ENCODE measurements around the gene ANKRD44. TPM values are rescaled to one million over a fixed set of nuclear protein-coding genes. Genes with fewer than 3 reads are reported as not detected.
A peak's percentile ranks its signal among the peaks of the same experiment; 100 is the strongest.

ANKRD44 gene
- total RNA-seq, 2 donors from 2014 or later = 7.0 to 10.1 TPM

DNA sequence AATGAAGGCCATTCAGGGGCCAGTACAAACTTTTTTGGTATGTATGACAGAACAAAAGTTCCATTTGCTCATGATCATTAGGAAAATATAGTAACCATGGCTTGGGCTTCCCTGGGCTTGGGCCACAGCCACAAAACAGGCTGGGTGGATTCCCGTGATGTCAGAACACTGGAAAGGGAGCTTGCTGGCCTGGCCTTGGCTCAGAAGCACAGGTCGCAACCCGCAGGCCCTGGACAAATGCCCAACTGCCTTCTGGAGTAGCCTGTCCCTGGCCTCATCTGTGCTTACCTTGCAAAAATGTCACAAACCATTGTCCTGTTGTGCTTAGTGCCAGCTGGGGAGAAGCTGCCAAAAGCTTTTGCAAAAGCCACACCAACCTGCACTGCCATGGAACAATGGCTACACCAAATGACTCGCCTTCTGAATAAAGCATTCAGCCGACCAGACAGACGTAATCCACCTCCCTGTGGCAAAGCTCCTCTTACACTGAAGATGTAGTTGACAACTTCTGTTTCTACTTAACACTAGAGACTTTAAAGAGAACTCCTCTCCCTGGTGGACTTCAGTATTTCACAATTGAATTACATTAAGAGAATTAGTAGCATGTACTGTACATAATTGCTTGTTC, 125.5 kb downstream of the ANKRD44 start:
- H3K36me3 ChIP-seq = no peaks in the 10 kb centered on the region
- no peak overlapping the region for H3K4me3 ChIP-seq
- no peaks in the 10 kb centered on the region for H3K9me3 ChIP-seq
- peak; percentile 88 for DNase-seq (ENCODE audit: low spot score)
- H3K27ac ChIP-seq = peak overlapping the region; percentile 6 to 41
- TF ChIP-seq, protein P1, sequence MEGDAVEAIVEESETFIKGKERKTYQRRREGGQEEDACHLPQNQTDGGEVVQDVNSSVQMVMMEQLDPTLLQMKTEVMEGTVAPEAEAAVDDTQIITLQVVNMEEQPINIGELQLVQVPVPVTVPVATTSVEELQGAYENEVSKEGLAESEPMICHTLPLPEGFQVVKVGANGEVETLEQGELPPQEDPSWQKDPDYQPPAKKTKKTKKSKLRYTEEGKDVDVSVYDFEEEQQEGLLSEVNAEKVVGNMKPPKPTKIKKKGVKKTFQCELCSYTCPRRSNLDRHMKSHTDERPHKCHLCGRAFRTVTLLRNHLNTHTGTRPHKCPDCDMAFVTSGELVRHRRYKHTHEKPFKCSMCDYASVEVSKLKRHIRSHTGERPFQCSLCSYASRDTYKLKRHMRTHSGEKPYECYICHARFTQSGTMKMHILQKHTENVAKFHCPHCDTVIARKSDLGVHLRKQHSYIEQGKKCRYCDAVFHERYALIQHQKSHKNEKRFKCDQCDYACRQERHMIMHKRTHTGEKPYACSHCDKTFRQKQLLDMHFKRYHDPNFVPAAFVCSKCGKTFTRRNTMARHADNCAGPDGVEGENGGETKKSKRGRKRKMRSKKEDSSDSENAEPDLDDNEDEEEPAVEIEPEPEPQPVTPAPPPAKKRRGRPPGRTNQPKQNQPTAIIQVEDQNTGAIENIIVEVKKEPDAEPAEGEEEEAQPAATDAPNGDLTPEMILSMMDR (IDR thresholded peaks at IDR 0.05) = no peak
- H3K4me1 ChIP-seq = peaks cover 0 to 14% of the 10 kb centered on the region in 2 donors
- H3K27me3 ChIP-seq = no peaks in the 10 kb centered on the region

DNA sequence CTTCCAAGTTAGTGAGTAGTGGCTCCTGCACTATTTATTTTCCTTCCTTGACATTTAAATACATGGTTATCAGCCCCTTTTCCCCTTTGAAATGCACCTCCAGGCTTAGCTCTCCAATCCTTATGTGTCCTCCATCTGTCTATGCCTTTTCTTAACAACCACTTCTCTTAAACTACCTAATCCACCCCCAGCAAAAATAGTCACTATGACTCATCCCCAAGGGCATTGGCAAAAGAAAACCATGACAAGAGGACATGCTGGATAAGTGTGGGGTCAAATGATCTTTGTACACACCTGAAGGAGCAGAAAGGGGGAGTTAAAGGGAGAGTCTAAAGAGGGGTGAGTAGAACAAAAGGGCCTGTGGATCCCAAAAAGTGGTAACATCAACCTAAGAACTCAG, 127.2 kb downstream of the ANKRD44 start:
- Histone ChIP-seq H3K9me3 (no peaks in the 10 kb centered on the region), H3K27me3 (no peaks in the 10 kb centered on the region), H3K4me3 (no peak overlapping the region), H3K27ac (no peak overlapping the region), H3K36me3 (no peaks in the 10 kb centered on the region), H3K4me1 (peaks cover 0 to 21% of the 10 kb centered on the region in 2 donors)
- TF ChIP-seq, protein P1 (IDR thresholded peaks at IDR 0.05) = no peak
- DNase-seq (ENCODE audit: low spot score) = no peak

DNA sequence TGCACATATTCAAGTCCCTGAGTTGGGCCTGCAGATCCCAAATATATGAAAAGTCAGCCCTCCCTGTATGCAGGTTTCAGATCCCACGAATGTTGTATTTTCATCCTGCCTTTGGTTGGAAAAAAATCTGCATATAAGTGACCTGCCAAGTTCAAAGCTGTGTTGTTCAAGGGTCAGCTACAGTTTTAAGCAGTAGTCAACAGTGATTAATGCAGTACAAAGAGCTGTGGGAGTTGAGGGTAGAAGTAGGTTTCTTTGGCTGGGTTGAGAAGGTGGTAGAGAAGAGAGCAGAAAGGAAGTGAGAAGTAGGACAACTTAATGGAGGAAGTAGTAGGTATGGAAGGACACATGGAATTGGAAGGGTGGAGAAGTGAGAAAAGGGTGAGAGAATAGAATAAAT, 127.9 kb downstream of the ANKRD44 start:
- H3K36me3 ChIP-seq = no peaks in the 10 kb centered on the region
- TF ChIP-seq, protein P1 (IDR thresholded peaks at IDR 0.05) = no peak
- no peaks in the 10 kb centered on the region for H3K27me3 ChIP-seq
- H3K4me1 ChIP-seq = peaks cover 0 to 21% of the 10 kb centered on the region in 2 donors
- H3K9me3 ChIP-seq = no peaks in the 10 kb centered on the region
- no peak overlapping the region for H3K27ac ChIP-seq
- no peak for DNase-seq (ENCODE audit: low spot score)
- H3K4me3 ChIP-seq = no peak overlapping the region

DNA sequence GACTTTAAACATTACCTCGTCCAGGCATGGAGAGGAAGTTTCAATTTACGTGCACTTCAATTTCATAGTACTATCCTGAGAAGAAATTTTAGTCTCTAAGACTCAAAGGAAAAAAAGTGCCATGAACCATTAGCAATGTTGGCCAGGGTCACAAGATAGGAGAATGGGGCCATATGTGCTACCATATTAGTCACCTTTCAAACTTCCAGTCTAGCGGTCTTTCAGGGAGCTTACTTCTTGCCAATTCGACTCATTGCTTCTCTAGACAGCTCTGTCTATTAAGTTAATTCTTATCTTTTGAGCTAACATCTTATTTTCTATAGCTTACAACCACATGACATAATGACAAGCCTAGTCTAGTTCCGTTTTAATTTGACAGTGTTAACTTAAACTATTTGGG, 129.1 kb downstream of the ANKRD44 start:
- Histone ChIP-seq H3K36me3 (no peaks in the 10 kb centered on the region), H3K4me3 (no peak overlapping the region), H3K27ac (no peak overlapping the region), H3K4me1 (peaks cover 0 to 21% of the 10 kb centered on the region in 2 donors), H3K9me3 (no peaks in the 10 kb centered on the region), H3K27me3 (no peaks in the 10 kb centered on the region)
- DNase-seq (ENCODE audit: low spot score) = no peak
- TF ChIP-seq, protein P1 (IDR thresholded peaks at IDR 0.05) = no peak

DNA sequence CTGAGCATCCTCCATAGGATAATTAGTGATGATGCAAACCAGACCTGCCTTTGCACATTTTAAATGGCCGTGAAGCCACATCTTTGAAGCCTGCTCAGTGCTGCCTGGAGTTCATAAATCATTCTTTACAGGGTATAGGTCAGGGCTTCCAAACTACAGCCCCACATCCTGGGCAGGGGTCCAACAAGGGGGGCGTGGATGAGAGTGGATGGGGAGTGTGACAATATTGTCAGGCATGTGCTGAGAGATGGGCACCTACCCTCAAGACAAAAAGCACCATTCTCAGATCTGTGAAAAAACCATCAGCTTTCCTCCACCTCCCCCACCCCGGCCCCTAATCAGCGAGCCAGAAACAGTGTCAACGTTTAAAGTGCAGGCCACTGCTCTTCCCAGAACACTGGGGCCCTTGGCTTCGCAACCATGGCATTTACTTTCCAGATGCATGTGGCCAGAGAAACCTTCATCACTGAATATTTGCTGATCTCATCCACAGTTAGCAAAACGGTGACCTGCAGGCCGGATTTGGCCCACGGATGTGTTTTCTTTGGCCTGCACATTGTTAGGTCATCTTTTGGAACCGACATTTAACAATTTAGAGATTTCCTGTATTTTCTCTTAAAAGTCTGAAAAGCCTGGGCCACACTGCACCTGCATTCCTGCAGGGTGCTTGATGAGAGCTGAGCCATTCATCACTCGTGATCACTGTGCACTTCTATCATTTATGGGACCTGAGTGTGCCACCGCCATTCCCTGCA, 130.7 kb downstream of the ANKRD44 start:
- TF ChIP-seq, protein P1 (IDR thresholded peaks at IDR 0.05) = no peak
- no peaks in the 10 kb centered on the region for H3K27me3 ChIP-seq
- no peaks in the 10 kb centered on the region for H3K9me3 ChIP-seq
- H3K4me3 ChIP-seq = no peak overlapping the region
- no peaks in the 10 kb centered on the region for H3K36me3 ChIP-seq
- peak overlapping the region in 1 of 2 donors; percentile 30 for H3K27ac ChIP-seq
- H3K4me1 ChIP-seq = peaks cover 0 to 15% of the 10 kb centered on the region in 2 donors
- peak; percentile 80 for DNase-seq (ENCODE audit: low spot score)

Data from right atrium auricular region (tissue), 2 donors.